A549 treated with dexamethasone at 1 μM for 4 hours (cell line): ENCODE measurements around the gene EIF1AD. TPM values are rescaled to one million over a fixed set of nuclear protein-coding genes. Genes with fewer than 3 reads are reported as not detected.

ENCODE experiments used
- total RNA-seq: library from RNA; stranded (reverse); fragments of 200-300 nt; extraction: Qiagen RNA extraction; gene quantifications from 5 replicates; pipeline ENCODE4 v1.2.3, GENCODE V29; 2022

The EIF1AD gene
- 39.5 to 47.3 TPM (median 42.0 TPM) in 5 replicates for total RNA-seq

DNA sequence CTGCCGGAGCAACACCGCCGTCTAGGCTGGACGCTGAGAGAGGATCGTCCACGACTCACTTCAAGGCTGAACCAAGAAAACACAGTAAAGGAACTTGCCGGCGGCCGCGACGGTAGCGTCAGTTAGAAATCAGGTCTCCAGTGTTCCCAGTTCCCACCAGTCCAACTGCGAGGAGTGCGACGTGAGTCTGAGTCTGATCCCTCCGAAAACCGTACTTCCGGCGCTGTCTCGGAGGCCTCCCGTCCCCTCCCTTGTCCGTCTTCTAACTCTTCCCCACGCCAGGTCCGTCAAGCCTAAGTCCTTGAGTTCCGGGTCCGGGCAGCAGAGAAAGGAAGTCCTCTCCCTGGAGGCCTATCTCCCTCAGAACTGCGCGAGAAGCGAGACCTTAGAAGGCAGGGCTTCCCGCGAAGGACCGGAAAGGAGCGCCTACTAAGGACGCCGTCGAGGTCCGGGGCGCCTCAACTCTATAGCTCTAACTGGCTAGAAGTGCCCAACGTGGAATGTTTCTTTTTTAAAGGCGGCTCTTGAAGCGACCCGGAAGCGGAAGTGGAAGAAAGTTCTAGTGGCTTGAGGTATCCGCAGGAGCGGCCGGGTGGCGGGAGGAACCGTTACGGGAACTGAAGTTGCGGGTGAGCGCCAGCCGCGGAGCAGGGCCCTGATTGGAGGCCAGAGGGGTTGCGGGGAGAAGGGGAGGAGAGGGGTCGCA lies at the start of gene EIF1AD, which contains the start of gene BANF1:
TSS of gene EIF1AD (minus strand) at position 216 of the 706 bp plus-strand sequence. CDS start 1,768 bp downstream, outside the sequence.
TSS of gene BANF1 (plus strand) at position 562 of the 706 bp plus-strand sequence. CDS start 748 bp downstream, outside the sequence.

DNA sequence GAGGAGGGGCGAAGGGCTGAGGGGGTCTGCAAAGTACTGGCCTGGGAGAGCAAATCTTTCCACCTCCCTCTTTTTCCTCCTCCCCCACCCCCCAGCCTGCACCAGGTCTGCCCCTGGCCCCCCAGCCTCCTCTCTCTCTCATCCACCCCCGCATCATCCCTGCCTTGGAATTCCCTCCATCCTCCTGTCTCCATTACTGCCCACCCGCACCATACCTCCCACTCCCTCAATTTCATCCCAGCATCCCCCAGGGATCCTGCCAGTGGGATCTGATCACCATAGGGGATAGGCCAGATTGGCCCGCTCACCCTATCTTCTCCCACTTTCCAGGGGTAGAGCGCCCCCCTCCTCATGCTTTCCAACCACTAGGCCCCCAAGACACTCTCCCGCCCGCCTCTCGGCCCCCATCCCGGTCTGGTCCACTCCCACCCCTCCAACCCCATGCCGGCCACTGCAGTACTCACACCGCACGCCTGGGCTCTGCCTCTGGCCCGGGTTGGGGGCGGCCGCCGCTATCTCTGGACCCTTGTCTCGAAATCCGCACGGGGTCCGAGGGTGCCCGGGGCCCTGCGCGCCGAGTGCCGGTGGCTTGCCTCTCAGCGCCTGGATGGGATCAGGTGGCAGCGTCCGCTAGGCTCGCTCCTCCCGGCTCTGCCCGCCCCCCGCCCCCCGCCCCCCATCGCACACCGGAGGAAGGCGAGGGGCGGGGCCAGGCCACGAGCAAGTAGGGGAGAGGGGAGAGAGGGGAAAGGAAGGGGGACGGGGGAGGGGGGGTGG lies 46.8 kb upstream of the EIF1AD start, which contains the start of gene GAL3ST3:
TSS of gene GAL3ST3 (minus strand) at position 615 of the 777 bp plus-strand sequence. CDS start 3,746 bp downstream, outside the sequence.

DNA sequence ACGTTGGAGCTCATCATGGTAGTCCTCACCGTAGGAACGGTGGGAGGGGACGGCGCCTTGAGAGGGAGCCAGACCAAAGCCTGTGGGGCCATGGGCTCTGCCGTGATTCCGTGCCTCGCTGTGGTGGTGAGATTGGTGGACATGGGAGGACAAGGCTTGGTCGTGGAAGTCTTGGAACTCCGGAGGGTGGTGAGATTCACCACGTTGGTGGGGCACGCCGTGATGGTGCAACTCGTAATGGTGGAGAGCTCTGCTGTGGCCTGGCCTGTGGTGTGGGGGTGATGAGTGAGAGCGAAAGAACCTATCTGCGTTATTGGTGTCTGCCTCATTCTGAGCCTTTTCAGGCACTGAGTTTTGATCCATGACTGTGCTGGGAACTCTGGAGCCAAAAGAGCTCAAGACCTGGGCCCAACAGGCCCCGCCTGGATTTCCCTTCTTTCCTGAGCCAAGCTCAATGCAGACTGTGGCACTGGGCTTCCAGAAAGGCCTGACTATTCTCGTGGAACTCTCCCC lies 24.1 kb upstream of the EIF1AD start, which contains the start of gene CATSPER1:
TSS of gene CATSPER1 (minus strand) at position 463 of the 513 bp plus-strand sequence. CDS start at position 363, 100 bp downstream.

DNA sequence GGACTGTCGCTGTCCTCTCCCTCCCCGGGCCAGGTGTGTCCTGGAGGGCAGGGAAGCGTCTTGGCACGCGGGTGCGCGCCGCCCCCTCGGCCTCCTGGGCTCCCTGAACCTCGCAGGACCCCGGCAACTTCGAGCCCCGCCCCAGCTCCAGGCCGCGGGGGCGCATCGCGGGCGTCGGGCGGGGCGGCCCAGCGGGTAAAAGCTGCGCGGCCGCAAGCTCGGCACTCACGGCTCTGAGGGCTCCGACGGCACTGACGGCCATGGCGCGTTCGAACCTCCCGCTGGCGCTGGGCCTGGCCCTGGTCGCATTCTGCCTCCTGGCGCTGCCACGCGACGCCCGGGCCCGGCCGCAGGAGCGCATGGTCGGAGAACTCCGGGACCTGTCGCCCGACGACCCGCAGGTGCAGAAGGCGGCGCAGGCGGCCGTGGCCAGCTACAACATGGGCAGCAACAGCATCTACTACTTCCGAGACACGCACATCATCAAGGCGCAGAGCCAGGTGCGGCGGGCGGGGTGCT lies 9.9 kb upstream of the EIF1AD start, which contains the start of gene CST6:
TSS of gene CST6 (plus strand) at position 224 of the 519 bp plus-strand sequence. CDS start at position 261, 37 bp downstream.

DNA sequence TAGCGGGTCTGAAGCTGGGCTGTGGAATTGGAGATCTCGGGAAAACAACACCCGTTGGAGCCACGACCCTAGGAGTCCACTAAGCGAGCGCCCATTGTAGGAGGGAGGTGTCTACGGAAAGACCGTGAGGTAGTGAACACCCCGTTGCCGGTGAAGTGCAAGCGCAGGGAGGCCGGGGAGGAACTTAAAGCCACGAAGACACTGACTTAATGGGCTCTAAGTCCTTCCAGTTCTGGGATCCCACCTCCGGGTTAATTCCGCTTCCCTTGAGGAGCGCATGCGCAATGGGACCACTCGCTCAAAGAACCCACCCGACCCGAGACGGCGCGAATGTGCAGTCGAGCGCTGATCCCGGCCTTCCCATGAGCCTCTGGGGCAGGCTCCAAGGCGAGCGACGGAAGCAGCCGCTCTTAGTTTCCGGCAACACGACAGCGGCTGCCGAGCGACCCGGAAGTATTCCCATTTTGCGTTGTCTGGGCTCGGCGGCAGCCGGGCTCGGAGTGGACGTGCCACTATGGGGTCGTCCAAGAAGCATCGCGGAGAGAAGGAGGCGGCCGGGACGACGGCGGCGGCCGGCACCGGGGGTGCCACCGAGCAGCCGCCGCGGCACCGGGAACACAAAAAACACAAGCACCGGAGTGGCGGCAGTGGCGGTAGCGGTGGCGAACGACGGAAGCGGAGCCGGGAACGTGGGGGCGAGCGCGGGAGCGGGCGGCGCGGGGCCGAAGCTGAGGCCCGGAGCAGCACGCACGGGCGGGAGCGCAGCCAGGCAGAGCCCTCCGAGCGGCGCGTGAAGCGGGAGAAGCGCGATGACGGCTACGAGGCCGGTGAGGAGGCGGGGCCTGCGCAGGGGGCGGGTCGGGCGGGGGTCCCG lies 40.5 kb downstream of the EIF1AD start, which contains the start of gene SART1:
TSS of gene SART1 (plus strand) at position 468 of the 874 bp plus-strand sequence. CDS start at position 515, 47 bp downstream.

Other genes starting within 250 kb of the EIF1AD start
- gene AP5B1, start 221.2 kb downstream of the EIF1AD start, total RNA-seq: 7.5 to 12.1 TPM (median 10.0 TPM) in 5 replicates
- gene OVOL1, start 215.1 kb downstream of the EIF1AD start, total RNA-seq: 0.05 to 0.12 TPM (median 0.08 TPM) in 5 replicates
- 0.03 to 0.08 TPM (median 0.04 TPM) in 3 of 5 replicates, not detected in the others for gene SNX32, start 168.2 kb downstream of the EIF1AD start, total RNA-seq
- 2,038 to 2,379 TPM (median 2,208 TPM) in 5 replicates for gene CFL1, start 144.0 kb downstream of the EIF1AD start, total RNA-seq
- 22.6 to 34.8 TPM (median 32.1 TPM) in 5 replicates for gene MUS81, start 141.7 kb downstream of the EIF1AD start, total RNA-seq
- gene EFEMP2, start 129.4 kb downstream of the EIF1AD start, total RNA-seq: 0.21 to 1.0 TPM (median 0.78 TPM) in 5 replicates
- 0.07 to 0.15 TPM in 2 of 5 replicates, not detected in the others for gene CTSW, start 122.3 kb downstream of the EIF1AD start, total RNA-seq
- 68.8 to 91.4 TPM (median 86.2 TPM) in 5 replicates for gene FIBP, start 113.7 kb downstream of the EIF1AD start, total RNA-seq
- gene CCDC85B, start 111.5 kb downstream of the EIF1AD start, total RNA-seq: 20.6 to 40.4 TPM (median 35.5 TPM) in 5 replicates
- 101 to 162 TPM (median 128 TPM) in 5 replicates for gene FOSL1, start 101.8 kb downstream of the EIF1AD start, total RNA-seq
- 27.5 to 41.8 TPM (median 38.7 TPM) in 5 replicates for gene C11orf68, start 83.1 kb downstream of the EIF1AD start, total RNA-seq
- gene DRAP1, start 82.7 kb downstream of the EIF1AD start, total RNA-seq: 168 to 287 TPM (median 230 TPM) in 5 replicates
- gene TSGA10IP, start 56.7 kb downstream of the EIF1AD start, total RNA-seq: not detected in 5 replicates
- gene SART1, start 40.4 kb downstream of the EIF1AD start, total RNA-seq: 46.1 to 70.0 TPM (median 66.5 TPM) in 5 replicates
- 383 to 500 TPM (median 463 TPM) in 5 replicates for gene BANF1, start 346 bp upstream of the EIF1AD start, total RNA-seq
- gene CST6, start 9.9 kb upstream of the EIF1AD start, total RNA-seq: not detected in 5 replicates
- 0.61 to 0.99 TPM (median 0.95 TPM) in 5 replicates for gene CATSPER1, start 24.3 kb upstream of the EIF1AD start, total RNA-seq
- not detected in 5 replicates for gene GAL3ST3, start 47.0 kb upstream of the EIF1AD start, total RNA-seq
- gene SF3B2, start 50.2 kb upstream of the EIF1AD start, total RNA-seq: 175 to 193 TPM (median 190 TPM) in 5 replicates
- gene PACS1, start 68.1 kb upstream of the EIF1AD start, total RNA-seq: 61.9 to 105 TPM (median 92.3 TPM) in 5 replicates